SK-N-SH (cell line): ENCODE data around the gene HEG1. TPM values are rescaled to one million over a fixed set of nuclear protein-coding genes. Genes with fewer than 3 reads are reported as not detected.
A peak's percentile ranks its signal among the peaks of the same experiment; 100 is the strongest.

Source experiments
- CTCF ChIA-PET: fragments of 300-600, 350-600 bp; formaldehyde crosslinking; extraction: SDS; loops from one replicate; lab custom pipeline; 2021; lab: Yijun Ruan, JAX
- POLR2A ChIA-PET: fragments of 350-600 bp; sonication (Branson Sonifier 250); formaldehyde crosslinking; extraction: SDS; loops from one replicate; lab custom pipeline; 2020; ENCODE audit warnings: antibody characterized with exemption, inconsistent platforms; lab: Yijun Ruan, JAX
- DNase-seq: peaks from one replicate; pipeline ENCODE4 v3.0.0; 2012
- H2AFZ ChIP-seq: fragments of 200-600 bp; sonication (generic); 2 replicates; pipeline ENCODE4 v1.8.1; 2016; ENCODE audit warnings: antibody characterized with exemption, mild to moderate bottlenecking, low read depth
- H3F3A ChIP-seq: fragments of 200-600 bp; sonication (generic); replicated peaks from 2 replicates; pipeline ENCODE3; 2016; ENCODE audit warnings: antibody characterized with exemption, mild to moderate bottlenecking; ENCODE audit not compliant: insufficient read depth
- H3K27ac ChIP-seq, 2 experiments: fragments of 200-500 bp in 1 of 2; fragments of 200-600 bp in 1 of 2; sonication (Bioruptor generic) in 1 of 2; sonication (generic), shearing (Covaris generic) in 1 of 2; 2 replicates each; pipeline versions ENCODE4 v1.5.1 to v1.6.1; 2014 to 2016; ENCODE audit warnings: low read depth in 2 of 2, inconsistent platforms in 1 of 2, low read length in 1 of 2, mild to moderate bottlenecking in 1 of 2, mixed read lengths in 1 of 2
- H3K27me3 ChIP-seq: fragments of 200-600 bp; sonication (generic), shearing (Covaris generic); 2 replicates; pipeline ENCODE4 v1.6.1; 2016; ENCODE audit warnings: mixed run types; ENCODE audit not compliant: insufficient read depth
- H3K36me3 ChIP-seq, 2 experiments: fragments of 200-500 bp in 1 of 2; fragments of 200-600 bp in 1 of 2; sonication (Bioruptor generic) in 1 of 2; sonication (generic) in 1 of 2; replicated peaks in 1 of 2; 2 replicates each; pipeline versions ENCODE3 to v1.5.1; 2014 to 2016; ENCODE audit warnings: low read length in 1 of 2, mild to moderate bottlenecking in 1 of 2; ENCODE audit not compliant: insufficient read depth in 2 of 2, control insufficient read depth in 1 of 2
- H3K4me1 ChIP-seq, 2 experiments: fragments of 200-500 bp in 1 of 2; fragments of 200-600 bp in 1 of 2; sonication (Bioruptor generic) in 1 of 2; sonication (generic), shearing (Covaris generic) in 1 of 2; 2 replicates each; pipeline versions ENCODE4 v1.5.1 to v1.6.1; 2014 to 2016; ENCODE audit warnings: low read depth in 1 of 2, low read length in 1 of 2, mixed run types in 1 of 2; ENCODE audit not compliant: insufficient read depth in 2 of 2, control insufficient read depth in 1 of 2
- H3K4me2 ChIP-seq: fragments of 200-600 bp; sonication (generic), shearing (Covaris generic); 2 replicates; pipeline ENCODE4 v1.6.1; 2017; ENCODE audit warnings: mixed run types
- H3K4me3 ChIP-seq, 2 experiments: fragments of 200-500 bp in 1 of 2; fragments of 200-600 bp in 1 of 2; sonication (Bioruptor generic) in 1 of 2; sonication (generic), shearing (Covaris generic) in 1 of 2; 2 replicates each; pipeline versions ENCODE4 v1.5.1 to v1.8.1; 2014 to 2016; ENCODE audit warnings: low read depth in 2 of 2, inconsistent platforms in 1 of 2, low read length in 1 of 2, mild to moderate bottlenecking in 1 of 2, mixed read lengths in 1 of 2, moderate library complexity in 1 of 2
- H3K79me2 ChIP-seq: fragments of 200-600 bp; sonication (generic); 2 replicates; pipeline ENCODE4 v1.8.1; 2017; ENCODE audit warnings: mild to moderate bottlenecking; ENCODE audit not compliant: insufficient read depth
- H3K9ac ChIP-seq: fragments of 200-600 bp; sonication (generic); 2 replicates; pipeline ENCODE4 v1.6.1; 2017; ENCODE audit warnings: mixed run types
- H3K9me2 ChIP-seq: fragments of 200-600 bp; sonication (generic); 2 replicates; pipeline ENCODE4 v1.6.1; 2017; ENCODE audit warnings: mixed run types
- H3K9me3 ChIP-seq: fragments of 200-600 bp; sonication (generic); 2 replicates; pipeline ENCODE4 v1.6.1; 2017; ENCODE audit warnings: mixed run types, mild to moderate bottlenecking, moderate library complexity
- H4K20me1 ChIP-seq: fragments of 200-600 bp; sonication (generic); 2 replicates; pipeline ENCODE4 v1.6.1; 2017; ENCODE audit warnings: mild to moderate bottlenecking, mixed run types; ENCODE audit not compliant: insufficient read depth
- EP300 ChIP-seq, 2 experiments: IDR thresholded peaks; 2 replicates each; pipeline versions ENCODE4 v1.4.0 to v1.6.1; 2012; ENCODE audit warnings: borderline replicate concordance in 1 of 2, low read depth in 1 of 2, low read length in 1 of 2
- FOXM1 ChIP-seq: IDR thresholded peaks from 2 replicates; pipeline ENCODE4 v1.4.0; 2012; ENCODE audit warnings: low read depth, mild to moderate bottlenecking
- JUND ChIP-seq: IDR thresholded peaks from 2 replicates; pipeline ENCODE4 v1.4.0; 2012
- MEF2A ChIP-seq: IDR thresholded peaks from 2 replicates; pipeline ENCODE4 v1.4.0; 2012; ENCODE audit warnings: low read depth, borderline replicate concordance
- NRF1 ChIP-seq: IDR thresholded peaks from 2 replicates; pipeline ENCODE4 v1.6.1; 2012; ENCODE audit warnings: low read depth, mild to moderate bottlenecking, low read length
- POLR2AphosphoS5 ChIP-seq: IDR thresholded peaks from 2 replicates; pipeline ENCODE4 v1.6.1; 2012; ENCODE audit warnings: low read depth, low read length
- WGBS: methylation state at CpG from one replicate; pipeline ENCODE4 v1.1.6; 2017; ENCODE audit warnings: low lambda C conversion rate; 5-methylcytosine and 5-hydroxymethylcytosine counted together
- polyA plus RNA-seq, 3 experiments: library from polyadenylated mRNA; depleted of rRNA; stranded (reverse); fragments of >200 nt; gene quantifications; 2 replicates each; pipeline ENCODE4 v1.2.3, GENCODE V29; 2012
- TF ChIP-seq, protein P1 (sequence below): IDR thresholded peaks from 2 replicates; pipeline ENCODE4 v1.4.0; 2012; ENCODE audit warnings: low read depth
- TF ChIP-seq, protein P2 (sequence below): IDR thresholded peaks from 2 replicates; pipeline ENCODE4 v1.6.1; 2012; ENCODE audit warnings: mild to moderate bottlenecking, low read depth, low read length, moderate library complexity
- TF ChIP-seq, protein P3 (sequence below): fragments of 200-600 bp; sonication (generic); IDR thresholded peaks from 2 replicates; pipeline ENCODE4 v1.6.1; 2017; ENCODE audit warnings: antibody characterized with exemption, mild to moderate bottlenecking, moderate library complexity
- TF ChIP-seq, protein P4 (sequence below): fragments of 150-350 bp; IDR thresholded peaks from 2 replicates; pipeline ENCODE4 v1.6.1; 2016; ENCODE audit warnings: mild to moderate bottlenecking, low read depth, low read length

HEG1 gene, protein sequence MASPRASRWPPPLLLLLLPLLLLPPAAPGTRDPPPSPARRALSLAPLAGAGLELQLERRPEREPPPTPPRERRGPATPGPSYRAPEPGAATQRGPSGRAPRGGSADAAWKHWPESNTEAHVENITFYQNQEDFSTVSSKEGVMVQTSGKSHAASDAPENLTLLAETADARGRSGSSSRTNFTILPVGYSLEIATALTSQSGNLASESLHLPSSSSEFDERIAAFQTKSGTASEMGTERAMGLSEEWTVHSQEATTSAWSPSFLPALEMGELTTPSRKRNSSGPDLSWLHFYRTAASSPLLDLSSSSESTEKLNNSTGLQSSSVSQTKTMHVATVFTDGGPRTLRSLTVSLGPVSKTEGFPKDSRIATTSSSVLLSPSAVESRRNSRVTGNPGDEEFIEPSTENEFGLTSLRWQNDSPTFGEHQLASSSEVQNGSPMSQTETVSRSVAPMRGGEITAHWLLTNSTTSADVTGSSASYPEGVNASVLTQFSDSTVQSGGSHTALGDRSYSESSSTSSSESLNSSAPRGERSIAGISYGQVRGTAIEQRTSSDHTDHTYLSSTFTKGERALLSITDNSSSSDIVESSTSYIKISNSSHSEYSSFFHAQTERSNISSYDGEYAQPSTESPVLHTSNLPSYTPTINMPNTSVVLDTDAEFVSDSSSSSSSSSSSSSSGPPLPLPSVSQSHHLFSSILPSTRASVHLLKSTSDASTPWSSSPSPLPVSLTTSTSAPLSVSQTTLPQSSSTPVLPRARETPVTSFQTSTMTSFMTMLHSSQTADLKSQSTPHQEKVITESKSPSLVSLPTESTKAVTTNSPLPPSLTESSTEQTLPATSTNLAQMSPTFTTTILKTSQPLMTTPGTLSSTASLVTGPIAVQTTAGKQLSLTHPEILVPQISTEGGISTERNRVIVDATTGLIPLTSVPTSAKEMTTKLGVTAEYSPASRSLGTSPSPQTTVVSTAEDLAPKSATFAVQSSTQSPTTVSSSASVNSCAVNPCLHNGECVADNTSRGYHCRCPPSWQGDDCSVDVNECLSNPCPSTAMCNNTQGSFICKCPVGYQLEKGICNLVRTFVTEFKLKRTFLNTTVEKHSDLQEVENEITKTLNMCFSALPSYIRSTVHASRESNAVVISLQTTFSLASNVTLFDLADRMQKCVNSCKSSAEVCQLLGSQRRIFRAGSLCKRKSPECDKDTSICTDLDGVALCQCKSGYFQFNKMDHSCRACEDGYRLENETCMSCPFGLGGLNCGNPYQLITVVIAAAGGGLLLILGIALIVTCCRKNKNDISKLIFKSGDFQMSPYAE (N-terminal part only)
- 27.7 and 29.1 TPM in 2 replicates for polyA plus RNA-seq (2012; rRNA removed)
- 27.1 and 30.0 TPM in 2 replicates for polyA plus RNA-seq (2012; cell fraction: cytosol; rRNA removed)
- 33.3 and 48.2 TPM in 2 replicates for polyA plus RNA-seq (2012; cell fraction: nucleus; rRNA removed)

DNA sequence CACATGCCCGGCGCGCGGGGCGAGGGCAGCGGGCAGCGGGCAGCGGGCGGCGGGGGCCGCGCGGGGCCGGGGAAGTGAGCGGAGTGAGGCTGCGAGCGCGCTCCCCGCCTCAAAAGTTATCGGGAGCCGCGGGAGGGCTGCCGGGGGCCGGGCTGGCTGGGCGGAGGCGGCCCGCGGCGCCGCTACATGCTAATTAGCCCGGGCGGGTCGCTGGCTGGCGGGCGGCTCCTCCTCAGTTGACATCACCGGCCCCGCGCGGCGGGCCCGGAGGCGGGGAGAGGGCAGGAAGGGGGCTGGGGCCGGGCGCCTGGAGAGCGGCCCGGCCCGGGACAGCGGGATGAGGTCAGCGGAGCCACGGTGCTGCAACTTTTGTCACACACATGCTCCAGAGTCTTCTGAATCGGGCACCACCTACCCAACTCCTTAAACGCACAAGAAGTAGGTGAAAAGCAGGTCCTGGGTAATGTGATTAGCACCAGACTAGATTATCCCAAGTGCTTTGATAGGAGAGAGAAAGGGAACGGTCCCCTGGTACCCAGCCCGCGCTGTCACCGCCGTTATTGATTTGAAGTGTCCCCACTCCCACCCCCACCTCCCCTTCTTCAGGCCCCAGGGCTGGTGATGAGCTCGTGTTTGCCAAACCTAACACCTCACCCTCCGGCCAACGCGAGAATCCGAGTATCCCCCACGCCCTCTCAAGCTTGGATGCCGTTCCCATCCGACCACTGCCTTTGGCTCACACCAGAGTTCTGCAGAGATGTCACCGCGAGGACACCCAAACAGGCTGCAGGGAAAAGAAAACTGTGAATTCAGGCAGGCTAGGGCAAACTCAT is at the start of gene HEG1:
Gene HEG1 (minus strand): TSS at position 85 of the 833 bp plus-strand sequence. CDS start 107 bp downstream, outside the sequence.
- H3K9me3 ChIP-seq = no peaks in the 10 kb centered on the region
- H3K4me1 ChIP-seq = peaks cover 24 to 39% of the 10 kb centered on the region in 2 experiments
- peaks cover 37% of the 10 kb centered on the region for H3F3A ChIP-seq
- peak within 1 kb of the TSS; percentile 50 for H2AFZ ChIP-seq
- peaks cover 0 to 4% of the 10 kb centered on the region in 2 experiments for H3K36me3 ChIP-seq
- H3K9me2 ChIP-seq = no peaks in the 10 kb centered on the region
- CTCF ChIA-PET = interaction anchor here (0.8 kb wide), 1 partner anchor 579 kb away, joined by 3 read pairs; no protein-coding TSS in a partner anchor
- POLR2A ChIA-PET = no interaction called here
- peak within 1 kb of the TSS; percentile 72 to 99 for H3K27ac ChIP-seq
- peak within 1 kb of the TSS; percentile 83 to 88 for H3K4me3 ChIP-seq
- peak within 1 kb of the TSS; percentile 76 for H3K9ac ChIP-seq
- H3K79me2 ChIP-seq = peaks cover 37% of the 10 kb centered on the region
- peak; percentile 90 for DNase-seq
- peaks cover 16% of the 10 kb centered on the region; the same call in 1 of the 2 replicates for H4K20me1 ChIP-seq
- 19% methylated on average over 17 of the region's 67 CpGs for WGBS
- H3K4me2 ChIP-seq = peak within 1 kb of the TSS; percentile 84
- H3K27me3 ChIP-seq = no peaks in the 10 kb centered on the region
- TF ChIP-seq NRF1 (no peak), POLR2AphosphoS5 (0 out of 2 replicates have a peak, but pooled peaks have one; percentile 14), EP300 (IDR thresholded peaks at IDR 0.05; ENCODE audit: borderline replicate concordance in 1 of 2, low read depth in 1 of 2, low read length in 1 of 2) (peak in 1 of 2 experiments; percentile 8; a peak in 1 of 4 replicates)
- TF ChIP-seq, protein P1, sequence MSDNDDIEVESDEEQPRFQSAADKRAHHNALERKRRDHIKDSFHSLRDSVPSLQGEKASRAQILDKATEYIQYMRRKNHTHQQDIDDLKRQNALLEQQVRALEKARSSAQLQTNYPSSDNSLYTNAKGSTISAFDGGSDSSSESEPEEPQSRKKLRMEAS = peak; percentile 39; the same call in 1 of the 2 replicates

DNA sequence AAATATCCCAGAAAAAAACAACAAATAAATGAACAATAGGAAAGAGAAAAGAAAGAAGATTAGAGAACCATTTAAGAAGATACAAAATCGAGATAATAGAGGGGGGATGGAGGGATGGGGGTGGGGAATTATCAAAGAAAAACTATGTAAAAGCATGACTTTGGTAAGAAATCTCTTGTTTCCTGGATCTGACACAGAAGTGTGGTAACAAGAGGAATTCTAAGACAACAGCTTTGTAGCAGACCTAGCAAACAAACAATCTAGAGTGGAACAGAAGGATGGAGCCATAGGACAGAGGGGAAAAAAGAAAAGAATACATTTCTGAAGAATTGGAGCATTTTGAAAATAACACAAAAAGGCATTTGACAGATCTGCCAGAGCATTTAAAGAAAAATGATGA is 49.3 kb upstream of the HEG1 start:
- Histone ChIP-seq H2AFZ (no peak overlapping the region), H3K9ac (no peak overlapping the region), H3K27ac (no peak overlapping the region), H3K36me3 (no peaks in the 10 kb centered on the region), H3F3A (peaks cover 13% of the 10 kb centered on the region), H3K9me3 (no peaks in the 10 kb centered on the region), H3K4me3 (no peak overlapping the region), H4K20me1 (no peaks in the 10 kb centered on the region), H3K4me2 (no peak overlapping the region), H3K79me2 (no peaks in the 10 kb centered on the region), H3K27me3 (no peaks in the 10 kb centered on the region), H3K9me2 (no peaks in the 10 kb centered on the region), H3K4me1 (peaks cover 0 to 22% of the 10 kb centered on the region in 2 experiments; a peak in 3 of 4 replicates)
- POLR2A ChIA-PET = no interaction called here
- CTCF ChIA-PET = interaction anchor here (0.7 kb wide), 1 partner anchor 12 kb away, joined by 3 read pairs; no protein-coding TSS in a partner anchor
- no peak for DNase-seq
- 3% methylated on average over 1 of the region's 1 CpG for WGBS
- TF ChIP-seq MEF2A (no peak), EP300 (IDR thresholded peaks at IDR 0.05; ENCODE audit: borderline replicate concordance in 1 of 2, low read depth in 1 of 2, low read length in 1 of 2) (no peak), FOXM1 (no peak), JUND (no peak)
- TF ChIP-seq, protein P2, sequence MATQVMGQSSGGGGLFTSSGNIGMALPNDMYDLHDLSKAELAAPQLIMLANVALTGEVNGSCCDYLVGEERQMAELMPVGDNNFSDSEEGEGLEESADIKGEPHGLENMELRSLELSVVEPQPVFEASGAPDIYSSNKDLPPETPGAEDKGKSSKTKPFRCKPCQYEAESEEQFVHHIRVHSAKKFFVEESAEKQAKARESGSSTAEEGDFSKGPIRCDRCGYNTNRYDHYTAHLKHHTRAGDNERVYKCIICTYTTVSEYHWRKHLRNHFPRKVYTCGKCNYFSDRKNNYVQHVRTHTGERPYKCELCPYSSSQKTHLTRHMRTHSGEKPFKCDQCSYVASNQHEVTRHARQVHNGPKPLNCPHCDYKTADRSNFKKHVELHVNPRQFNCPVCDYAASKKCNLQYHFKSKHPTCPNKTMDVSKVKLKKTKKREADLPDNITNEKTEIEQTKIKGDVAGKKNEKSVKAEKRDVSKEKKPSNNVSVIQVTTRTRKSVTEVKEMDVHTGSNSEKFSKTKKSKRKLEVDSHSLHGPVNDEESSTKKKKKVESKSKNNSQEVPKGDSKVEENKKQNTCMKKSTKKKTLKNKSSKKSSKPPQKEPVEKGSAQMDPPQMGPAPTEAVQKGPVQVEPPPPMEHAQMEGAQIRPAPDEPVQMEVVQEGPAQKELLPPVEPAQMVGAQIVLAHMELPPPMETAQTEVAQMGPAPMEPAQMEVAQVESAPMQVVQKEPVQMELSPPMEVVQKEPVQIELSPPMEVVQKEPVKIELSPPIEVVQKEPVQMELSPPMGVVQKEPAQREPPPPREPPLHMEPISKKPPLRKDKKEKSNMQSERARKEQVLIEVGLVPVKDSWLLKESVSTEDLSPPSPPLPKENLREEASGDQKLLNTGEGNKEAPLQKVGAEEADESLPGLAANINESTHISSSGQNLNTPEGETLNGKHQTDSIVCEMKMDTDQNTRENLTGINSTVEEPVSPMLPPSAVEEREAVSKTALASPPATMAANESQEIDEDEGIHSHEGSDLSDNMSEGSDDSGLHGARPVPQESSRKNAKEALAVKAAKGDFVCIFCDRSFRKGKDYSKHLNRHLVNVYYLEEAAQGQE = no peak
- TF ChIP-seq, protein P1 = no peak
- TF ChIP-seq, protein P3, sequence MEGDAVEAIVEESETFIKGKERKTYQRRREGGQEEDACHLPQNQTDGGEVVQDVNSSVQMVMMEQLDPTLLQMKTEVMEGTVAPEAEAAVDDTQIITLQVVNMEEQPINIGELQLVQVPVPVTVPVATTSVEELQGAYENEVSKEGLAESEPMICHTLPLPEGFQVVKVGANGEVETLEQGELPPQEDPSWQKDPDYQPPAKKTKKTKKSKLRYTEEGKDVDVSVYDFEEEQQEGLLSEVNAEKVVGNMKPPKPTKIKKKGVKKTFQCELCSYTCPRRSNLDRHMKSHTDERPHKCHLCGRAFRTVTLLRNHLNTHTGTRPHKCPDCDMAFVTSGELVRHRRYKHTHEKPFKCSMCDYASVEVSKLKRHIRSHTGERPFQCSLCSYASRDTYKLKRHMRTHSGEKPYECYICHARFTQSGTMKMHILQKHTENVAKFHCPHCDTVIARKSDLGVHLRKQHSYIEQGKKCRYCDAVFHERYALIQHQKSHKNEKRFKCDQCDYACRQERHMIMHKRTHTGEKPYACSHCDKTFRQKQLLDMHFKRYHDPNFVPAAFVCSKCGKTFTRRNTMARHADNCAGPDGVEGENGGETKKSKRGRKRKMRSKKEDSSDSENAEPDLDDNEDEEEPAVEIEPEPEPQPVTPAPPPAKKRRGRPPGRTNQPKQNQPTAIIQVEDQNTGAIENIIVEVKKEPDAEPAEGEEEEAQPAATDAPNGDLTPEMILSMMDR = no peak
- TF ChIP-seq, protein P4, sequence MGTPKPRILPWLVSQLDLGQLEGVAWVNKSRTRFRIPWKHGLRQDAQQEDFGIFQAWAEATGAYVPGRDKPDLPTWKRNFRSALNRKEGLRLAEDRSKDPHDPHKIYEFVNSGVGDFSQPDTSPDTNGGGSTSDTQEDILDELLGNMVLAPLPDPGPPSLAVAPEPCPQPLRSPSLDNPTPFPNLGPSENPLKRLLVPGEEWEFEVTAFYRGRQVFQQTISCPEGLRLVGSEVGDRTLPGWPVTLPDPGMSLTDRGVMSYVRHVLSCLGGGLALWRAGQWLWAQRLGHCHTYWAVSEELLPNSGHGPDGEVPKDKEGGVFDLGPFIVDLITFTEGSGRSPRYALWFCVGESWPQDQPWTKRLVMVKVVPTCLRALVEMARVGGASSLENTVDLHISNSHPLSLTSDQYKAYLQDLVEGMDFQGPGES = no peak
